Heart left ventricle (tissue), 13 donors: Measurements from ENCODE around the gene CDK5.
"Not testable (repeated sequence)": the region's sequence is repeated elsewhere in the genome, so short reads cannot be mapped to it uniquely, and the experiment has no call there.

Source experiments
- POLR2A ChIP-seq, 2 donors: fragments of 450-650 bp; IDR thresholded peaks; one replicate each; pipeline ENCODE4 v1.6.1; 2017; ENCODE audit warnings: antibody characterized with exemption in 2 of 2, mild to moderate bottlenecking in 2 of 2, moderate library complexity in 2 of 2
- TF ChIP-seq, protein P1 (sequence below), 12 donors: fragments of 200-600 bp; sonication (generic) in 4 of 12; IDR thresholded peaks; one replicate each; pipeline versions ENCODE4 v1.5.0 to v1.8.0; 2018 to 2022; ENCODE audit warnings: antibody characterized with exemption in 12 of 12, mild to moderate bottlenecking in 5 of 12
- donor health status: ischemic (EF 13 %, LVEDD 7.1; RV severe dilation, severe dysfunction).
- donor health status: DM: no; HTN: yes; CAD: no.
- donor health status: DM: no; HTN: no; CAD: no.
- donor health status: ischemic (EF 25% LVEDD 6.9; RV normal size, moderate dysfunction).
- donor health status: ischemic (EF 25% LVEDD 5.7; RV mildly dilated, moderate dysfunction).
- donor health status: ischemic (EF 35%, LVEDD 5.7; RV mildly dilated, moderate dysfunction).
- donor health status: nonischemic (EF 11% LVEDD 7.7; RV severe dilation, severe dysfunction).
- donor health status: DM: yes; HTN: yes; CAD: no.
- donor health status: PGD.
- donor health status: ischemic (EF 29% LVEDD 5.4; RV normal size, mild dysfunction).
- donor health status: nonischemic (EF 23%, LVEDD 6.1; RV moderate dilation, normal function).

GRCh38 chr7:151027728-151028130 is 30.0 kb downstream of the CDK5 start:
- TF ChIP-seq, protein P1, sequence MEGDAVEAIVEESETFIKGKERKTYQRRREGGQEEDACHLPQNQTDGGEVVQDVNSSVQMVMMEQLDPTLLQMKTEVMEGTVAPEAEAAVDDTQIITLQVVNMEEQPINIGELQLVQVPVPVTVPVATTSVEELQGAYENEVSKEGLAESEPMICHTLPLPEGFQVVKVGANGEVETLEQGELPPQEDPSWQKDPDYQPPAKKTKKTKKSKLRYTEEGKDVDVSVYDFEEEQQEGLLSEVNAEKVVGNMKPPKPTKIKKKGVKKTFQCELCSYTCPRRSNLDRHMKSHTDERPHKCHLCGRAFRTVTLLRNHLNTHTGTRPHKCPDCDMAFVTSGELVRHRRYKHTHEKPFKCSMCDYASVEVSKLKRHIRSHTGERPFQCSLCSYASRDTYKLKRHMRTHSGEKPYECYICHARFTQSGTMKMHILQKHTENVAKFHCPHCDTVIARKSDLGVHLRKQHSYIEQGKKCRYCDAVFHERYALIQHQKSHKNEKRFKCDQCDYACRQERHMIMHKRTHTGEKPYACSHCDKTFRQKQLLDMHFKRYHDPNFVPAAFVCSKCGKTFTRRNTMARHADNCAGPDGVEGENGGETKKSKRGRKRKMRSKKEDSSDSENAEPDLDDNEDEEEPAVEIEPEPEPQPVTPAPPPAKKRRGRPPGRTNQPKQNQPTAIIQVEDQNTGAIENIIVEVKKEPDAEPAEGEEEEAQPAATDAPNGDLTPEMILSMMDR (IDR thresholded peaks at IDR 0.05), result not testable (repeated sequence)
- TF ChIP-seq POLR2A (IDR thresholded peaks at IDR 0.05), result not testable (repeated sequence)
